ENCODE results near the gene CFAP119. TPM values are rescaled to one million over a fixed set of nuclear protein-coding genes. Genes with fewer than 3 reads are reported as not detected.

CFAP119 gene
- polyA plus RNA-seq, 1 of the 3 experiments (the other 2 are of a cell fraction) = 28.4 TPM

DNA sequence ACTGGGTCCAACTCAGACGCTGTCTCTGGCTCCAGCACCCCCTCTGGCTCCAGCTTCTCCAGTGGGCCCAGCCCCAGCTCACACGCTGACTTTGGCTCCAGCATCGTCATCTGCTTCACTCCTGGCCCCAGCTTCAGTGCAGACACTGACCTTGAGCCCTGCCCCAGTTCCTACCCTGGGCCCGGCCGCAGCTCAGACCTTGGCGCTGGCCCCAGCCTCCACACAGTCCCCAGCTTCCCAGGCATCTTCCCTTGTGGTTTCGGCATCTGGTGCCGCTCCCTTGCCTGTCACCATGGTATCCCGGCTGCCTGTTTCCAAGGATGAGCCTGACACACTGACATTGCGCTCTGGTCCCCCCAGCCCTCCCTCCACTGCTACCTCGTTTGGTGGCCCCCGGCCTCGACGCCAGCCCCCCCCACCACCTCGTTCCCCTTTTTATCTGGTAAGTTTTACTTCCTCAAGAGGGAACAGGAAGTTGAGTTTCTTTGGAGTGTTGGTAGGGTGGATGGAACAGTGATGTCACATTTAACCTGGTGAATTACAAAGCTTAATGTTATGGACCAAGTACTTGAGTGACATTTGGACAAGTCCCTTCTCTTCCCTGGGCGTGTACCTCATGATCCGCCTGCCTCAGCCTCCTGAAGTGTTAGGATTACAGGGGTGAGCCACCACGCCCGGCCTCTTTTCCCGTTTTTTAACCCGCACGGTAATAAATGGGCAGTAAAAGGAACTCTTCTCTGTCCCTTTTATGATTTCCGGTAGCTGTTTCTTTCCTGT is 37.0 kb downstream of the CFAP119 start:
- DNase-seq = no peak
- Histone ChIP-seq H3K9me2 (no peaks in the 10 kb centered on the region), H3F3A (replicated peaks; ENCODE audit: insufficient read depth) (peaks cover 14% of the 10 kb centered on the region), H2AFZ (ENCODE audit: low read depth) (no peak overlapping the region), H3K9ac (no peak overlapping the region), H3K79me2 (ENCODE audit: insufficient read depth) (peaks cover 54% of the 10 kb centered on the region), H3K4me2 (no peak overlapping the region), H3K4me1 (ENCODE audit: control insufficient read depth in 1 of 2, insufficient read depth in 2 of 2, low read depth in 1 of 2, low read length in 1 of 2) (no peaks in the 10 kb centered on the region), H3K4me3 (ENCODE audit: low read depth in 2 of 2, low read length in 1 of 2) (no peak overlapping the region), H3K27ac (ENCODE audit: low read depth in 2 of 2, low read length in 1 of 2) (no peak overlapping the region), H3K27me3 (ENCODE audit: insufficient read depth) (no peaks in the 10 kb centered on the region), H4K20me1 (ENCODE audit: insufficient read depth) (0 out of 2 replicates have a peak, but pooled peaks cover 5% of the 10 kb centered on the region), H3K36me3 (replicated peaks in 1 of 2; ENCODE audit: control insufficient read depth in 1 of 2, insufficient read depth in 2 of 2, low read length in 1 of 2) (peaks cover 69 to 82% of the 10 kb centered on the region in 2 experiments), H3K9me3 (no peaks in the 10 kb centered on the region)
- WGBS (ENCODE audit: low lambda C conversion rate) = 97% methylated on average over 23 of the region's 23 CpGs
- TF ChIP-seq YY1 (IDR thresholded peaks at IDR 0.05; ENCODE audit: low read depth) (no peak), NFIC (IDR thresholded peaks at IDR 0.05; ENCODE audit: borderline replicate concordance) (no peak), RAD21 (IDR thresholded peaks at IDR 0.05; ENCODE audit: low read length) (no peak)
- TF ChIP-seq, protein P1, sequence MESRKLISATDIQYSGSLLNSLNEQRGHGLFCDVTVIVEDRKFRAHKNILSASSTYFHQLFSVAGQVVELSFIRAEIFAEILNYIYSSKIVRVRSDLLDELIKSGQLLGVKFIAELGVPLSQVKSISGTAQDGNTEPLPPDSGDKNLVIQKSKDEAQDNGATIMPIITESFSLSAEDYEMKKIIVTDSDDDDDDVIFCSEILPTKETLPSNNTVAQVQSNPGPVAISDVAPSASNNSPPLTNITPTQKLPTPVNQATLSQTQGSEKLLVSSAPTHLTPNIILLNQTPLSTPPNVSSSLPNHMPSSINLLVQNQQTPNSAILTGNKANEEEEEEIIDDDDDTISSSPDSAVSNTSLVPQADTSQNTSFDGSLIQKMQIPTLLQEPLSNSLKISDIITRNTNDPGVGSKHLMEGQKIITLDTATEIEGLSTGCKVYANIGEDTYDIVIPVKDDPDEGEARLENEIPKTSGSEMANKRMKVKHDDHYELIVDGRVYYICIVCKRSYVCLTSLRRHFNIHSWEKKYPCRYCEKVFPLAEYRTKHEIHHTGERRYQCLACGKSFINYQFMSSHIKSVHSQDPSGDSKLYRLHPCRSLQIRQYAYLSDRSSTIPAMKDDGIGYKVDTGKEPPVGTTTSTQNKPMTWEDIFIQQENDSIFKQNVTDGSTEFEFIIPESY (IDR thresholded peaks at IDR 0.05; ENCODE audit: borderline replicate concordance, low read depth) = no peak
- POLR2A ChIA-PET = interaction anchor here (1.3 to 1.9 kb wide), 2 partner anchors 8 to 23 kb away, joined by 3 to 5 read pairs; partner anchors contain the start of gene PHKG2
- CTCF ChIA-PET = no interaction called here

GRCh38 chr16:30723725-30724355 is 38.0 kb downstream of the CFAP119 start:
- peaks cover 14% of the 10 kb centered on the region for H3F3A ChIP-seq (replicated peaks; ENCODE audit: insufficient read depth)
- H3K4me1 ChIP-seq (ENCODE audit: control insufficient read depth in 1 of 2, insufficient read depth in 2 of 2, low read depth in 1 of 2, low read length in 1 of 2) = no peaks in the 10 kb centered on the region
- H3K36me3 ChIP-seq (replicated peaks in 1 of 2; ENCODE audit: control insufficient read depth in 1 of 2, insufficient read depth in 2 of 2, low read length in 1 of 2) = peaks cover 72 to 75% of the 10 kb centered on the region in 2 experiments
- peaks cover 63% of the 10 kb centered on the region for H3K79me2 ChIP-seq (ENCODE audit: insufficient read depth)
- no peak overlapping the region for H3K4me3 ChIP-seq (ENCODE audit: low read depth in 2 of 2, low read length in 1 of 2)
- H3K27ac ChIP-seq (ENCODE audit: low read depth in 2 of 2, low read length in 1 of 2) = no peak overlapping the region
- H3K9me2 ChIP-seq = no peaks in the 10 kb centered on the region
- no peaks in the 10 kb centered on the region for H3K27me3 ChIP-seq (ENCODE audit: insufficient read depth)
- no peak for DNase-seq
- TF ChIP-seq POLR2AphosphoS5 (IDR thresholded peaks at IDR 0.05; ENCODE audit: low read depth, low read length) (no peak), CHD2 (IDR thresholded peaks at IDR 0.05; ENCODE audit: low read length, partially characterized antibody) (no peak), JUND (IDR thresholded peaks at IDR 0.05) (no peak), USF2 (IDR thresholded peaks at IDR 0.05; ENCODE audit: borderline replicate concordance, low read depth, low read length) (no peak), CTCF (IDR thresholded peaks at IDR 0.05) (no peak), FOXM1 (IDR thresholded peaks at IDR 0.05; ENCODE audit: low read depth) (no peak), EZH2phosphoT487 (IDR thresholded peaks at IDR 0.05; ENCODE audit: borderline replicate concordance, low read depth) (no peak)
- TF ChIP-seq, protein P1 (IDR thresholded peaks at IDR 0.05; ENCODE audit: borderline replicate concordance, low read depth) = no peak
- H3K9me3 ChIP-seq = no peaks in the 10 kb centered on the region
- CTCF ChIA-PET = interaction anchor here (1.5 kb wide), 1 partner anchor 12 kb away, joined by 3 read pairs; no protein-coding TSS in a partner anchor
- H2AFZ ChIP-seq (ENCODE audit: low read depth) = no peak overlapping the region
- WGBS (ENCODE audit: low lambda C conversion rate) = 95% methylated on average over 12 of the region's 12 CpGs
- POLR2A ChIA-PET = interaction anchor here (1.3 to 1.9 kb wide), 2 partner anchors 9 to 24 kb away, joined by 3 to 5 read pairs; partner anchors contain the start of gene PHKG2
- 0 out of 2 replicates have a peak, but pooled peaks cover 9% of the 10 kb centered on the region for H4K20me1 ChIP-seq (ENCODE audit: insufficient read depth)
- no peak overlapping the region for H3K4me2 ChIP-seq
- H3K9ac ChIP-seq = no peak overlapping the region

Measured in SK-N-SH (cell line).